T-helper 2 cell treated with Interferon-gamma antibody and Interleukin-4, amounts not matched to agents 5 μg/mL and 100 μg/mL, for 36 hours (primary cell): ENCODE data around the gene OSBP2.

Experiments
- DNase-seq: peaks from one replicate; pipeline ENCODE4 v3.0.0; 2021; ENCODE audit warnings: low spot score
- H3K27ac Mint-ChIP-seq: one replicate; pipeline ENCODE4 v1.8.0; 2021; ENCODE audit warnings: mild to moderate bottlenecking, mixed read lengths
- H3K27me3 Mint-ChIP-seq: one replicate; pipeline ENCODE4 v1.8.0; 2021; ENCODE audit warnings: low read depth, mixed read lengths
- H3K36me3 Mint-ChIP-seq: one replicate; pipeline ENCODE4 v1.8.0; 2021; ENCODE audit warnings: low read depth, mixed read lengths
- H3K4me1 Mint-ChIP-seq: one replicate; pipeline ENCODE4 v1.8.0; 2021; ENCODE audit warnings: low read depth, mixed read lengths
- H3K4me3 Mint-ChIP-seq: one replicate; pipeline ENCODE4 v1.8.0; 2022; ENCODE audit warnings: mild to moderate bottlenecking, moderate library complexity, mixed read lengths
- H3K9me3 Mint-ChIP-seq: one replicate; pipeline ENCODE4 v1.8.0; 2021; ENCODE audit warnings: mixed read lengths

Gene OSBP2

GRCh38 chr22:30694640-30695350, at the start of gene OSBP2:
Gene OSBP2 (plus strand): TSS chr22:30694874. CDS start chr22:30694910, 36 bp downstream.
- peak; percentile 30 for DNase-seq
- H3K36me3 Mint-ChIP-seq = peaks cover 2% of the 10 kb centered on the region
- H3K4me3 Mint-ChIP-seq = peak within 1 kb of the TSS; percentile 90
- H3K4me1 Mint-ChIP-seq = peaks cover 3% of the 10 kb centered on the region
- H3K9me3 Mint-ChIP-seq = no peaks in the 10 kb centered on the region
- peaks cover 24% of the 10 kb centered on the region for H3K27me3 Mint-ChIP-seq
- H3K27ac Mint-ChIP-seq = peak within 1 kb of the TSS; percentile 65

- peaks cover 28% of the 10 kb centered on the region for H3K4me1 Mint-ChIP-seq
- no peaks in the 10 kb centered on the region for H3K27me3 Mint-ChIP-seq
- DNase-seq = no peak
- H3K27ac Mint-ChIP-seq = no peak overlapping the region
- no peak overlapping the region for H3K4me3 Mint-ChIP-seq
- H3K36me3 Mint-ChIP-seq = peaks cover 1% of the 10 kb centered on the region
- H3K9me3 Mint-ChIP-seq = no peaks in the 10 kb centered on the region
Observed at GRCh38 chr22:30646518-30647160, 48.0 kb upstream of the OSBP2 start.

GRCh38 chr22:30647536-30647935, 47.1 kb upstream of the OSBP2 start:
- peaks cover 34% of the 10 kb centered on the region for H3K4me1 Mint-ChIP-seq
- no peak overlapping the region for H3K27ac Mint-ChIP-seq
- H3K4me3 Mint-ChIP-seq = no peak overlapping the region
- no peaks in the 10 kb centered on the region for H3K9me3 Mint-ChIP-seq
- H3K36me3 Mint-ChIP-seq = peaks cover 1% of the 10 kb centered on the region
- DNase-seq = no peak
- H3K27me3 Mint-ChIP-seq = no peaks in the 10 kb centered on the region

- Mint-ChIP-seq H3K4me3 (no peak overlapping the region), H3K27me3 (no peaks in the 10 kb centered on the region), H3K36me3 (peaks cover 1% of the 10 kb centered on the region), H3K9me3 (no peaks in the 10 kb centered on the region), H3K4me1 (peaks cover 30% of the 10 kb centered on the region), H3K27ac (peak overlapping the region; percentile 87)
- no peak for DNase-seq
Observed at GRCh38 chr22:30648825-30649224, 45.8 kb upstream of the OSBP2 start.

GRCh38 chr22:30649430-30650007, 45.2 kb upstream of the OSBP2 start:
- Mint-ChIP-seq H3K36me3 (peaks cover 3% of the 10 kb centered on the region), H3K27ac (peak overlapping the region; percentile 87), H3K9me3 (no peaks in the 10 kb centered on the region), H3K4me3 (no peak overlapping the region), H3K4me1 (peaks cover 25% of the 10 kb centered on the region), H3K27me3 (no peaks in the 10 kb centered on the region)
- DNase-seq = peak; percentile 91

GRCh38 chr22:30650508-30651116, 44.1 kb upstream of the OSBP2 start:
- DNase-seq = no peak

GRCh38 chr22:30652852-30653251, 41.8 kb upstream of the OSBP2 start:
- peaks cover 4% of the 10 kb centered on the region for H3K36me3 Mint-ChIP-seq
- H3K27ac Mint-ChIP-seq = no peak overlapping the region
- no peak overlapping the region for H3K4me3 Mint-ChIP-seq
- no peaks in the 10 kb centered on the region for H3K9me3 Mint-ChIP-seq
- no peaks in the 10 kb centered on the region for H3K27me3 Mint-ChIP-seq
- peaks cover 25% of the 10 kb centered on the region for H3K4me1 Mint-ChIP-seq
- no peak for DNase-seq

More at GRCh38 chr22:30650508-30651116, 44.1 kb upstream of the OSBP2 start:
- Mint-ChIP-seq H3K27me3 (no peaks in the 10 kb centered on the region), H3K4me1 (peaks cover 25% of the 10 kb centered on the region), H3K4me3 (no peak overlapping the region), H3K36me3 (peaks cover 4% of the 10 kb centered on the region), H3K27ac (peak overlapping the region; percentile 31), H3K9me3 (no peaks in the 10 kb centered on the region)

GRCh38 chr22:30654361-30654760, 40.3 kb upstream of the OSBP2 start:
- H3K27me3 Mint-ChIP-seq = no peaks in the 10 kb centered on the region
- no peaks in the 10 kb centered on the region for H3K9me3 Mint-ChIP-seq
- peaks cover 4% of the 10 kb centered on the region for H3K36me3 Mint-ChIP-seq
- no peak overlapping the region for H3K4me3 Mint-ChIP-seq
- H3K4me1 Mint-ChIP-seq = peaks cover 19% of the 10 kb centered on the region
- H3K27ac Mint-ChIP-seq = no peak overlapping the region
- no peak for DNase-seq

- no peak overlapping the region for H3K27ac Mint-ChIP-seq
- H3K9me3 Mint-ChIP-seq = no peaks in the 10 kb centered on the region
- DNase-seq = no peak
- H3K4me3 Mint-ChIP-seq = no peak overlapping the region
- no peaks in the 10 kb centered on the region for H3K27me3 Mint-ChIP-seq
- peaks cover 12% of the 10 kb centered on the region for H3K36me3 Mint-ChIP-seq
- peaks cover 14% of the 10 kb centered on the region for H3K4me1 Mint-ChIP-seq
Observed at GRCh38 chr22:30655532-30655931, 39.1 kb upstream of the OSBP2 start.

- Mint-ChIP-seq H3K27ac (no peak overlapping the region), H3K4me1 (peaks cover 12% of the 10 kb centered on the region), H3K36me3 (peaks cover 23% of the 10 kb centered on the region), H3K9me3 (no peaks in the 10 kb centered on the region), H3K4me3 (no peak overlapping the region), H3K27me3 (no peaks in the 10 kb centered on the region)
- no peak for DNase-seq
Observed at GRCh38 chr22:30662040-30662439, 32.6 kb upstream of the OSBP2 start.

GRCh38 chr22:30664798-30665197, 29.9 kb upstream of the OSBP2 start:
- Mint-ChIP-seq H3K9me3 (no peaks in the 10 kb centered on the region), H3K4me3 (no peak overlapping the region), H3K27ac (no peak overlapping the region), H3K27me3 (peaks cover 5% of the 10 kb centered on the region), H3K4me1 (peaks cover 19% of the 10 kb centered on the region), H3K36me3 (peaks cover 22% of the 10 kb centered on the region)
- no peak for DNase-seq

GRCh38 chr22:30665266-30665665, 29.4 kb upstream of the OSBP2 start:
- no peak overlapping the region for H3K4me3 Mint-ChIP-seq
- H3K4me1 Mint-ChIP-seq = peaks cover 19% of the 10 kb centered on the region
- no peaks in the 10 kb centered on the region for H3K9me3 Mint-ChIP-seq
- peaks cover 18% of the 10 kb centered on the region for H3K36me3 Mint-ChIP-seq
- no peak overlapping the region for H3K27ac Mint-ChIP-seq
- peaks cover 7% of the 10 kb centered on the region for H3K27me3 Mint-ChIP-seq
- DNase-seq = no peak

- no peak for DNase-seq
- Mint-ChIP-seq H3K9me3 (no peaks in the 10 kb centered on the region), H3K4me1 (peaks cover 17% of the 10 kb centered on the region), H3K27ac (no peak overlapping the region), H3K36me3 (peaks cover 15% of the 10 kb centered on the region), H3K27me3 (peaks cover 10% of the 10 kb centered on the region), H3K4me3 (peak overlapping the region; percentile 39)
Observed at GRCh38 chr22:30665786-30666185, 28.9 kb upstream of the OSBP2 start.

GRCh38 chr22:30667107-30667493, 27.6 kb upstream of the OSBP2 start:
- peaks cover 10% of the 10 kb centered on the region for H3K27me3 Mint-ChIP-seq
- no peaks in the 10 kb centered on the region for H3K9me3 Mint-ChIP-seq
- peak overlapping the region; percentile 93 for H3K27ac Mint-ChIP-seq
- peak overlapping the region; percentile 96 for H3K4me3 Mint-ChIP-seq
- peaks cover 17% of the 10 kb centered on the region for H3K4me1 Mint-ChIP-seq
- no peak for DNase-seq
- H3K36me3 Mint-ChIP-seq = peaks cover 13% of the 10 kb centered on the region
